GM19372 (cell line): ENCODE measurements around the gene RERE.
"Not testable (repeated sequence)": the region's sequence is repeated elsewhere in the genome, so short reads cannot be mapped to it uniquely, and the experiment has no call there.

Experiments
- ATAC-seq: cut with Tn5 transposase; IDR thresholded peaks from one replicate; pipeline ENCODE4 v1.9.1; 2021; ENCODE audit warnings: mild to moderate bottlenecking, low read depth, moderate library complexity; ENCODE audit not compliant: unreplicated experiment

RERE gene

GRCh38 chr1:8649875-8650274 lies 167.6 kb downstream of the RERE start:
- no peak for ATAC-seq

- ATAC-seq: no peak
Measured at GRCh38 chr1:8649027-8649426, 168.4 kb downstream of the RERE start.

- ATAC-seq: no peak
Measured at GRCh38 chr1:8646996-8647395, 170.4 kb downstream of the RERE start.

- ATAC-seq: no peak
Measured at GRCh38 chr1:8646189-8646588, 171.3 kb downstream of the RERE start.

- ATAC-seq: peak; percentile 82
Measured at GRCh38 chr1:8643542-8644536, 173.6 kb downstream of the RERE start.

- no peak for ATAC-seq
Measured at GRCh38 chr1:8642114-8642513, 175.3 kb downstream of the RERE start.

GRCh38 chr1:8641377-8641997 lies 176.0 kb downstream of the RERE start:
- no peak for ATAC-seq

GRCh38 chr1:8640950-8641349 lies 176.5 kb downstream of the RERE start:
- ATAC-seq: no peak

- ATAC-seq: no peak
Measured at GRCh38 chr1:8639148-8639547, 178.3 kb downstream of the RERE start.

GRCh38 chr1:8633741-8634501 lies 183.5 kb downstream of the RERE start:
- ATAC-seq: no peak

- ATAC-seq: no peak
Measured at GRCh38 chr1:8632102-8632501, 185.3 kb downstream of the RERE start.

GRCh38 chr1:8631163-8631562 lies 186.3 kb downstream of the RERE start:
- ATAC-seq: no peak

- no peak for ATAC-seq
Measured at GRCh38 chr1:8629241-8630091, 188.0 kb downstream of the RERE start.

- ATAC-seq: no peak
Measured at GRCh38 chr1:8628606-8629005, 188.8 kb downstream of the RERE start.

GRCh38 chr1:8627728-8628127 lies 189.7 kb downstream of the RERE start:
- no peak for ATAC-seq

GRCh38 chr1:8625981-8626898 lies 191.2 kb downstream of the RERE start:
- no peak for ATAC-seq

- ATAC-seq: no peak
Measured at GRCh38 chr1:8625491-8625890, 191.9 kb downstream of the RERE start.

GRCh38 chr1:8623651-8624192 lies 193.7 kb downstream of the RERE start:
- not testable (repeated sequence) for ATAC-seq
